PC-9 (cell line): Measurements from ENCODE around the gene ADAM23.

Source experiments
- EZH2 ChIP-seq: fragments of 200-600 bp; sonication (generic); IDR thresholded peaks from 2 replicates; pipeline ENCODE4 v1.8.0; 2017; ENCODE audit warnings: antibody characterized with exemption, low read depth
- TF ChIP-seq, protein P1 (sequence below): fragments of 200-600 bp; sonication (generic); conservative IDR thresholded peaks from 2 replicates; pipeline ENCODE4 v1.6.1; 2017; ENCODE audit warnings: mixed run types, antibody characterized with exemption, mild to moderate bottlenecking, moderate library complexity

DNA sequence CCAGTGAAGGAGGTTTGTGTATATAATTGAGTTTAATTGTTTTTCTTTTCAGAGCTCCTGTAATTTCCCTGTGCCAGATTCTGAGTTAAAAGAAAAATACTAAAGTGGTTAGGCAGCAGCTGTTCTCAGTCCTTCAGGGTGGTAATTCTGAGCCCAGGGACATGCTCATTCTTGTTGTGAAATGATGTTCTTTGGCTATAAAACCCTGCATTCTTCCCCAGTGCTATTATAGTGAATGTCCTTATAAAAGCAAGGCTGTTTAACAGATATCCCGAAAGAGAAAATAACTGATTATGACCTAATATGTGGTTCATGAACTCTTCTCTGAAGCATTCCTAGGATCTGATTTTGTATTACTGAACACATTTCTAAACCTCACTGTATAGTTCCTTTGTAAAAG is 34.0 kb downstream of the ADAM23 start:
- TF ChIP-seq EZH2, result no peak
- TF ChIP-seq, protein P1, sequence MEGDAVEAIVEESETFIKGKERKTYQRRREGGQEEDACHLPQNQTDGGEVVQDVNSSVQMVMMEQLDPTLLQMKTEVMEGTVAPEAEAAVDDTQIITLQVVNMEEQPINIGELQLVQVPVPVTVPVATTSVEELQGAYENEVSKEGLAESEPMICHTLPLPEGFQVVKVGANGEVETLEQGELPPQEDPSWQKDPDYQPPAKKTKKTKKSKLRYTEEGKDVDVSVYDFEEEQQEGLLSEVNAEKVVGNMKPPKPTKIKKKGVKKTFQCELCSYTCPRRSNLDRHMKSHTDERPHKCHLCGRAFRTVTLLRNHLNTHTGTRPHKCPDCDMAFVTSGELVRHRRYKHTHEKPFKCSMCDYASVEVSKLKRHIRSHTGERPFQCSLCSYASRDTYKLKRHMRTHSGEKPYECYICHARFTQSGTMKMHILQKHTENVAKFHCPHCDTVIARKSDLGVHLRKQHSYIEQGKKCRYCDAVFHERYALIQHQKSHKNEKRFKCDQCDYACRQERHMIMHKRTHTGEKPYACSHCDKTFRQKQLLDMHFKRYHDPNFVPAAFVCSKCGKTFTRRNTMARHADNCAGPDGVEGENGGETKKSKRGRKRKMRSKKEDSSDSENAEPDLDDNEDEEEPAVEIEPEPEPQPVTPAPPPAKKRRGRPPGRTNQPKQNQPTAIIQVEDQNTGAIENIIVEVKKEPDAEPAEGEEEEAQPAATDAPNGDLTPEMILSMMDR, result no peak
